Stimulated activated CD8-positive, alpha-beta memory T cell treated with anti-CD3 and anti-CD28 coated beads, Interleukin-7, amount 100 ng/mL, for 1 hour (primary cell): ENCODE results near the gene C2orf81.
A peak's percentile ranks its signal among the peaks of the same experiment; 100 is the strongest.
"Not testable (repeated sequence)": the region's sequence is repeated elsewhere in the genome, so short reads cannot be mapped to it uniquely, and the experiment has no call there.

Experiments
- DNase-seq, 2 donors: peaks; one replicate each; pipeline ENCODE4 v3.0.0-alpha.2; 2020; ENCODE audit warnings: low read depth in 2 of 2

Gene C2orf81

GRCh38 chr2:74421221-74421870 lies at the start of gene C2orf81, which contains the start of gene WDR54:
C2orf81 (minus strand) TSS chr2:74421619; CDS start chr2:74421560, 59 bp downstream.
WDR54 (plus strand) TSS chr2:74421730; CDS start chr2:74422154, 424 bp downstream.
- DNase-seq: peak; percentile 85 to 89

GRCh38 chr2:74470742-74471141 lies 49.3 kb upstream of the C2orf81 start:
- DNase-seq: not testable (repeated sequence)

GRCh38 chr2:74464406-74464805 lies 43.0 kb upstream of the C2orf81 start:
- DNase-seq: no peak

GRCh38 chr2:74462786-74463105 lies 41.3 kb upstream of the C2orf81 start:
- DNase-seq: no peak

DNA sequence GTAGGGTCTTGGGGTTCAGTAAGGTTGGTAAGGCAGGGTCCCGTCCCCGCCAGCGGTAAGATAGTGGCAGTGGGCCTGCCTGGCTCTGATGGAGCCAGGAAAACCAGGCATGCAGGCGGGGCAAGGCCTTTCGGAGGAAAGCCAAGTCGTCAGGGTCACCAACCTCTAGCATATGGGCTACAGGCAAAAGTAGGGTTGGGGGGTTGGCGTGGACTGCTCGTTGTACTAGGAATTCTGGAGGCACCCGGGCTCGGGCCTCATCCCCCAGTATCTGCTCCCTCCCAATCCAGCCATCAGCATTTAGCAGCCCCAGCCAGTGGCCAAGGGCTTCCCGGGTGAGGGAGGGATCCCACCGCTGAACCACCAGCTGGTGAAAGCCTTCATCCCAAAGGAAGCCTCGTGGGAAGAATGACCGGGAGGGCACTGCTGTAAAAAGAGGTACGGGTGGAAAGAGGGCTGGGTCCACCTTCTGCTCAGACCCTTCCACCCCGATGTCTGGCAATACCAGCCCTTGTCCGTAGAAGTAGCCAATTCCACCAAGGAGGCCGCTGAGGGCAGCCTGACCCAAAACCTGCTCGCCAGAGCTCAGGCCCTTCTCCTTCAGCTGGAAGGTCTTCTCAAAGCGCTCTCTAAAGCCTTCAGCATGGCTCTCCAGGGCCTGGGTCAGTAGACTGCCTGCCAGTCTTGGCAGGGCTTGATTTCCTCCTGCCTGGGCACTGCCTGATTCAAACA lies 40.8 kb upstream of the C2orf81 start:
- no peak for DNase-seq

- DNase-seq: no peak
These were observed 40.0 kb upstream of the C2orf81 start for GRCh38 chr2:74461187-74462053.

GRCh38 chr2:74460187-74460586 lies 38.8 kb upstream of the C2orf81 start:
- not testable (repeated sequence) for DNase-seq

- not testable (repeated sequence) for DNase-seq
These were observed 38.2 kb upstream of the C2orf81 start for GRCh38 chr2:74459503-74460118.

GRCh38 chr2:74458938-74459363 lies 37.5 kb upstream of the C2orf81 start:
- DNase-seq: no peak

GRCh38 chr2:74458132-74458937 lies 36.9 kb upstream of the C2orf81 start, which contains the start of gene WBP1:
WBP1 (plus strand) TSS chr2:74458438; CDS start chr2:74458603, 165 bp downstream.
- DNase-seq: peak; percentile 95

- DNase-seq: peak; percentile 58 to 70
These were observed 36.2 kb upstream of the C2orf81 start for GRCh38 chr2:74457549-74458131.

DNA sequence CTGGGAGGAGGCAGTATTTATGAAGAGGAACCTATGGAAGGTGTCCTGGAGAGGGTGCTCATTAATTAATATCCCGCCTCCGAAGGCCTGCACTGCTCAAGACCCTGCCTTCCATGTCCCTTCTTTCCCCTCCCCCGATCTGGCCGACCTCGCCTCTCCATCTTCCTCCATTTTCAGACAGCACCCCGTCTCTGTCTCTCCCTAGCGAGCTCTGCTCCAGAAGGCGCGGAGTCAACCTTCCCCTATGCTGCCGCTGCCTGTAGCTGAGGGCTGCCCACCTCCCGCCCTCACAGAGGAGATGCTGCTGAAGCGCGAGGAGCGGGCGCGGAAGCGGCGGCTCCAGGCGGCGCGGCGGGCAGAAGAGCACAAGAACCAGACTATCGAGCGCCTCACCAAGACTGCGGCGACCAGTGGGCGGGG lies 35.7 kb upstream of the C2orf81 start:
- DNase-seq: no peak

GRCh38 chr2:74454654-74455511 lies 33.5 kb upstream of the C2orf81 start, which contains the start of gene INO80B:
INO80B (plus strand) TSS chr2:74455087; CDS start chr2:74455117, 30 bp downstream.
- DNase-seq: peak; percentile 93 to 96

- DNase-seq: no peak
These were observed 29.3 kb upstream of the C2orf81 start for GRCh38 chr2:74450570-74451190.

DNA sequence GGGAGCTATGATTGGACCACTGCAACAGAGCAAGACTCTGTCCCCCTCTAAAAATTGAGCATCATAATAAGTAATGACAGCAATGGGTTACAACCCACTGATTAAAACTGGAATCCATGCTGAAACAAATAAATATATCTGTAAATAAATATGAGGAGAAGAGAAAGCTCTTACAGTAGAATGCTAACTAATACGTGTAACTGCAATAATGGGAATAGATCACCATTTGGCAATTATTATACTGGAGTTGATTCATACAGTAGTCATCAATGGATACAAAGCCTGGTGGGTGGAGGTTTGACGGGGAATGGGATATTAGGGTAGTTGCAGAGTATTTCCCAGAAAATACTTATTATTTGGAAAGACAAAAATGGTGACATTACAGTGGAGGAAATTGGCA lies 27.4 kb upstream of the C2orf81 start:
- DNase-seq: no peak

GRCh38 chr2:74447230-74447999 lies 26.0 kb upstream of the C2orf81 start:
- DNase-seq: no peak

- DNase-seq: no peak
These were observed 23.3 kb upstream of the C2orf81 start for GRCh38 chr2:74444498-74445318.
